Astrocyte (in vitro differentiated cells and primary cell): ENCODE results near the gene FAM219A. TPM values are rescaled to one million over a fixed set of nuclear protein-coding genes. Genes with fewer than 3 reads are reported as not detected.

ENCODE experiments used
- DNase-seq: peaks from one replicate; pipeline ENCODE4 v3.0.0-alpha.2; 2010; ENCODE audit warnings: low read depth
- FAIRE-seq: peaks from 2 replicates; lab custom pipeline; 2011; peaks lifted over from hg19 to GRCh38; lab: Jason Lieb, UNC
- H2AFZ ChIP-seq: 2 replicates; pipeline ENCODE4 v1.6.0; 2012; ENCODE audit warnings: low read depth, low read length, inconsistent platforms
- H3K27ac ChIP-seq: 2 replicates; pipeline ENCODE4 v1.5.1; 2011; ENCODE audit warnings: low read depth, low read length, inconsistent platforms
- H3K27me3 ChIP-seq: 2 replicates; pipeline ENCODE4 v1.6.0; 2011; ENCODE audit warnings: low read length, inconsistent platforms; ENCODE audit not compliant: insufficient read depth
- H3K36me3 ChIP-seq: 2 replicates; pipeline ENCODE4 v1.5.1; 2011; ENCODE audit warnings: low read length, inconsistent platforms; ENCODE audit not compliant: insufficient read depth
- H3K4me1 ChIP-seq: 2 replicates; pipeline ENCODE4 v1.5.1; 2011; ENCODE audit warnings: low read length, inconsistent platforms; ENCODE audit not compliant: insufficient read depth
- H3K4me2 ChIP-seq: 2 replicates; pipeline ENCODE4 v1.6.0; 2012; ENCODE audit warnings: low read length, inconsistent platforms
- H3K4me3 ChIP-seq: 2 replicates; pipeline ENCODE4 v1.5.1; 2011; ENCODE audit warnings: low read depth, mild to moderate bottlenecking, low read length, inconsistent platforms; ENCODE audit not compliant: insufficient read depth
- H3K79me2 ChIP-seq: 2 replicates; pipeline ENCODE4 v1.6.0; 2012; ENCODE audit warnings: mild to moderate bottlenecking, low read length, inconsistent platforms; ENCODE audit not compliant: insufficient read depth
- H3K9ac ChIP-seq: 2 replicates; pipeline ENCODE4 v1.6.0; 2012; ENCODE audit warnings: mild to moderate bottlenecking, low read length, inconsistent platforms
- H3K9me3 ChIP-seq: 2 replicates; pipeline ENCODE4 v1.5.1; 2012; ENCODE audit warnings: low read depth, mild to moderate bottlenecking, low read length, inconsistent platforms; ENCODE audit not compliant: insufficient read depth
- H4K20me1 ChIP-seq: 2 replicates; pipeline ENCODE4 v1.6.0; 2012; ENCODE audit warnings: low read length, inconsistent platforms; ENCODE audit not compliant: insufficient read depth
- H3K27ac Mint-ChIP-seq: one replicate; pipeline ENCODE4 v1.8.0; 2021; ENCODE audit warnings: mild to moderate bottlenecking, mixed read lengths; ENCODE audit not compliant: unreplicated experiment
- H3K27me3 Mint-ChIP-seq: one replicate; pipeline ENCODE4 v1.8.0; 2021; ENCODE audit warnings: low read depth, mixed read lengths; ENCODE audit not compliant: unreplicated experiment
- H3K36me3 Mint-ChIP-seq: one replicate; pipeline ENCODE4 v1.8.0; 2021; ENCODE audit warnings: low read depth, mixed read lengths; ENCODE audit not compliant: unreplicated experiment
- H3K4me1 Mint-ChIP-seq: one replicate; pipeline ENCODE4 v1.8.0; 2021; ENCODE audit warnings: low read depth, mixed read lengths; ENCODE audit not compliant: unreplicated experiment
- H3K4me3 Mint-ChIP-seq: one replicate; pipeline ENCODE4 v1.8.0; 2021; ENCODE audit warnings: mild to moderate bottlenecking, moderate library complexity, mixed read lengths; ENCODE audit not compliant: unreplicated experiment
- H3K9me3 Mint-ChIP-seq: one replicate; pipeline ENCODE4 v1.8.0; 2021; ENCODE audit warnings: mild to moderate bottlenecking, mixed read lengths; ENCODE audit not compliant: unreplicated experiment
- EZH2 ChIP-seq: IDR thresholded peaks from 2 replicates; pipeline ENCODE4 v1.6.1; 2012; ENCODE audit warnings: mild to moderate bottlenecking, low read length, inconsistent platforms; ENCODE audit not compliant: insufficient read depth
- total RNA-seq: library from RNA; stranded (reverse); gene quantifications from 2 replicates; pipeline ENCODE4 v1.2.1, GENCODE V29; 2021
- TF ChIP-seq, protein P1 (sequence below): IDR thresholded peaks from 2 replicates; pipeline ENCODE4 v1.5.1; 2011; ENCODE audit warnings: low read depth, mild to moderate bottlenecking, inconsistent platforms, low read length, moderate library complexity; ENCODE audit not compliant: insufficient read depth

FAM219A gene
- total RNA-seq, 1 donor from 2014 or later, result 63.5 TPM

DNA sequence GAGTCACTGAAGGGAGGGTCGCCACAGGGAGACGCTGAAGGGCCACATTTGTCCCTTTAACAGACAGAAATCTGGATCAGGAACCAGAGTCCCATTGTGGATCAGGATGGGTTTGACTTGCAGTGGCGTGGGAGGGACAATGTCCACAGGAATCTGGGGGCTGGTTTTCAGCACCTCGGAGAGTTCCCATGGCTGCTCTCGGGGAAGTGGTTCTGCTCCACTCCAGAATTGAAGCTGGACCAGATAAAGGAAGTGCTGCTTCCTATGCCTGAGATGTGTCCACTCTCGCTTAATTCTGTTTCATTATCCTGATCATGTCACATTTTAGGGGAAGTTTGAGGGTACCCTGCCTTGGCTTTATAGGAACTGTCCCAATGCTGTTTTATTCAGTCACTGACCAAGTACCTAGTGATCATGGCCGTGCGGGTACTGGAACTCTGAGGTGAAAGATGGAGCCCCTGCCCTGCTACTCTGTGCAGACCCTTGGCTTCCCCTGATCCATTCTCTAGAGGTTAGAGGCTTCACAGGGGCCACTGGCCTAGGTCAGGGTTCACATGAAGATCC, 35.7 kb upstream of the FAM219A start:
- Histone ChIP-seq H3K27me3 (peaks cover 20% of the 10 kb centered on the region), H3K4me2 (no peak overlapping the region), H3K9ac (no peak overlapping the region), H3K36me3 (no peaks in the 10 kb centered on the region), H3K4me3 (no peak overlapping the region), H3K27ac (no peak overlapping the region), H3K4me1 (no peaks in the 10 kb centered on the region), H3K9me3 (no peaks in the 10 kb centered on the region), H3K79me2 (no peaks in the 10 kb centered on the region), H2AFZ (no peak overlapping the region), H4K20me1 (no peaks in the 10 kb centered on the region)
- no peak overlapping the region for H3K4me3 Mint-ChIP-seq
- H3K27me3 Mint-ChIP-seq, result peaks cover 62% of the 10 kb centered on the region
- FAIRE-seq (peak; percentile 49), DNase-seq (peak; percentile 31)
- peaks cover 6% of the 10 kb centered on the region for H3K4me1 Mint-ChIP-seq
- H3K9me3 Mint-ChIP-seq, result peaks cover 2% of the 10 kb centered on the region
- no peak for TF ChIP-seq EZH2
- TF ChIP-seq, protein P1, sequence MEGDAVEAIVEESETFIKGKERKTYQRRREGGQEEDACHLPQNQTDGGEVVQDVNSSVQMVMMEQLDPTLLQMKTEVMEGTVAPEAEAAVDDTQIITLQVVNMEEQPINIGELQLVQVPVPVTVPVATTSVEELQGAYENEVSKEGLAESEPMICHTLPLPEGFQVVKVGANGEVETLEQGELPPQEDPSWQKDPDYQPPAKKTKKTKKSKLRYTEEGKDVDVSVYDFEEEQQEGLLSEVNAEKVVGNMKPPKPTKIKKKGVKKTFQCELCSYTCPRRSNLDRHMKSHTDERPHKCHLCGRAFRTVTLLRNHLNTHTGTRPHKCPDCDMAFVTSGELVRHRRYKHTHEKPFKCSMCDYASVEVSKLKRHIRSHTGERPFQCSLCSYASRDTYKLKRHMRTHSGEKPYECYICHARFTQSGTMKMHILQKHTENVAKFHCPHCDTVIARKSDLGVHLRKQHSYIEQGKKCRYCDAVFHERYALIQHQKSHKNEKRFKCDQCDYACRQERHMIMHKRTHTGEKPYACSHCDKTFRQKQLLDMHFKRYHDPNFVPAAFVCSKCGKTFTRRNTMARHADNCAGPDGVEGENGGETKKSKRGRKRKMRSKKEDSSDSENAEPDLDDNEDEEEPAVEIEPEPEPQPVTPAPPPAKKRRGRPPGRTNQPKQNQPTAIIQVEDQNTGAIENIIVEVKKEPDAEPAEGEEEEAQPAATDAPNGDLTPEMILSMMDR, result no peak
- no peak overlapping the region for H3K27ac Mint-ChIP-seq
- H3K36me3 Mint-ChIP-seq, result peaks cover 2% of the 10 kb centered on the region

DNA sequence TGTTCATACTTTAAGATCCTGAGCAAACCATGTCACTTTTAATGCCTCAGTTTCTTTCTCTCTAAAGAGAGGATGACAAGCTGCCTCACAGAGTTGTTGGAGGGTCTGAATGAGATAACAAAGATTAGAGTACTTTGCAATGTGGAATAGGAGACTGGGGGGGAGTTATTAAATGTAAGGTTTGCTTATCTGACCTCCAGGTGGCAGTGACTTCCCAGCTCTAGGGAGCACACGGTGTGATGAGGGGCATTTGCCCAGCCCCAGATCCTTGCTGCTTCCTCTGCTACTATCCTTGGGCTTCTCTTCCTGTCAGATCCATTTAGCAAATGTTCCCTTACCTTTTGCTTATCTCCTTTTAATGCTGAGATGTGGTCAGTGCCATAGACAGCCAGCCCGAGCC, 33.7 kb upstream of the FAM219A start:
- H3K36me3 ChIP-seq, result no peaks in the 10 kb centered on the region
- no peak overlapping the region for H3K4me3 Mint-ChIP-seq
- FAIRE-seq, result no peak
- no peak overlapping the region for H3K9ac ChIP-seq
- peaks cover 27% of the 10 kb centered on the region for H3K27me3 ChIP-seq
- H3K27ac Mint-ChIP-seq, result no peak overlapping the region
- peaks cover 61% of the 10 kb centered on the region for H3K27me3 Mint-ChIP-seq
- H4K20me1 ChIP-seq, result no peaks in the 10 kb centered on the region
- H3K79me2 ChIP-seq, result no peaks in the 10 kb centered on the region
- DNase-seq, result no peak
- H3K4me1 ChIP-seq, result no peaks in the 10 kb centered on the region
- no peak overlapping the region for H3K4me3 ChIP-seq
- H3K9me3 ChIP-seq, result no peaks in the 10 kb centered on the region
- H3K4me2 ChIP-seq, result no peak overlapping the region
- H3K27ac ChIP-seq, result no peak overlapping the region
- H3K36me3 Mint-ChIP-seq, result peaks cover 2% of the 10 kb centered on the region
- no peaks in the 10 kb centered on the region for H3K4me1 Mint-ChIP-seq
- no peak for TF ChIP-seq EZH2
- TF ChIP-seq, protein P1, result no peak
- H2AFZ ChIP-seq, result no peak overlapping the region
- H3K9me3 Mint-ChIP-seq, result peaks cover 4% of the 10 kb centered on the region

DNA sequence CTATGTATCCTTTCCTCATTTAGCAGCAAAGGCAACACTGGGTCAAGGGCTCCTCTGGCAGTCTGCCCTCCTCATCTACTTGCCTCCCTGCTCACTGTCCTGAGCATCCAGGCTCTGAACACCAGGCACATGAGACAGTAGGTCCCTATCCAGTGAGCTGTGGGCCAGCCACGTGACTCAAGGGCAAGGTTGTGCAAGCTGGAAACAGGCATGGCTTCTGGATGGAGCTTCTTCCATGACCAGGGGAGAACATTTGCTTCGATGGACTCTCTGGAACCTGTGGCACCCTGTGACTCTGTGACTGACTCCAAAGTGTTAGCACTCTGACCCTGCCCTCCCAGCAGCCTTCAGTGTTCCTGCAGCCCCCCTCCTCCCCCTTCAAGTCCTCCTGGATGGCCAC, 33.2 kb upstream of the FAM219A start:
- Histone ChIP-seq H3K27me3 (peaks cover 27% of the 10 kb centered on the region), H3K36me3 (no peaks in the 10 kb centered on the region), H3K4me3 (no peak overlapping the region), H3K4me2 (no peak overlapping the region), H4K20me1 (no peaks in the 10 kb centered on the region), H3K9me3 (no peaks in the 10 kb centered on the region), H3K79me2 (no peaks in the 10 kb centered on the region), H2AFZ (no peak overlapping the region), H3K27ac (no peak overlapping the region), H3K4me1 (no peaks in the 10 kb centered on the region), H3K9ac (no peak overlapping the region)
- Mint-ChIP-seq H3K27me3 (peaks cover 64% of the 10 kb centered on the region), H3K27ac (no peak overlapping the region), H3K4me1 (no peaks in the 10 kb centered on the region), H3K36me3 (peaks cover 2% of the 10 kb centered on the region), H3K4me3 (no peak overlapping the region), H3K9me3 (peaks cover 4% of the 10 kb centered on the region)
- TF ChIP-seq, protein P1, result no peak
- TF ChIP-seq EZH2, result no peak
- FAIRE-seq (no peak), DNase-seq (no peak)
